GM23338 (cell line): ENCODE data around the gene ARHGAP4. TPM values are rescaled to one million over a fixed set of nuclear protein-coding genes. Genes with fewer than 3 reads are reported as not detected.

Experiments used
- ATAC-seq: fragments of 200-7000 bp; cut with Tn5 transposase; 3 replicates; pipeline ENCODE4 v1.9.1; 2020
- DNase-seq: peaks from one replicate; pipeline ENCODE4 v3.0.0-alpha.2; 2015; ENCODE audit warnings: low spot score
- H2AFZ ChIP-seq: fragments of 200-600 bp; sonication (generic); 2 replicates; pipeline ENCODE4 v1.8.0; 2016; ENCODE audit warnings: antibody characterized with exemption, mild to moderate bottlenecking, moderate library complexity
- H3F3A ChIP-seq: fragments of 200-600 bp; sonication (generic); replicated peaks from 2 replicates; pipeline ENCODE4 v1.8.0; 2017; ENCODE audit warnings: antibody characterized with exemption, mixed run types, low read depth
- H3K27ac ChIP-seq: fragments of 200-600 bp; sonication (generic); 2 replicates; pipeline ENCODE4 v1.6.1; 2016; ENCODE audit warnings: low read depth
- H3K27me3 ChIP-seq: fragments of 200-600 bp; sonication (generic); 2 replicates; pipeline ENCODE4 v1.8.0; 2016; ENCODE audit warnings: mild to moderate bottlenecking, mixed run types, moderate library complexity; ENCODE audit not compliant: insufficient read depth
- H3K36me3 ChIP-seq: fragments of 200-600 bp; sonication (generic); 2 replicates; pipeline ENCODE4 v1.8.0; 2016; ENCODE audit warnings: mild to moderate bottlenecking; ENCODE audit not compliant: insufficient read depth
- H3K4me1 ChIP-seq: fragments of 200-600 bp; sonication (generic); 2 replicates; pipeline ENCODE4 v1.8.0; 2016; ENCODE audit warnings: mild to moderate bottlenecking, moderate library complexity; ENCODE audit not compliant: insufficient read depth
- H3K4me2 ChIP-seq: fragments of 200-600 bp; sonication (generic); 2 replicates; pipeline ENCODE4 v1.7.1; 2017; ENCODE audit warnings: mixed run types
- H3K4me3 ChIP-seq: fragments of 200-600 bp; sonication (generic); 2 replicates; pipeline ENCODE4 v1.6.1; 2016; ENCODE audit warnings: mixed run types
- H3K79me2 ChIP-seq: fragments of 200-600 bp; sonication (generic); replicated peaks from 2 replicates; pipeline ENCODE4 v1.8.0; 2017; ENCODE audit warnings: mild to moderate bottlenecking; ENCODE audit not compliant: insufficient read depth
- H3K9me2 ChIP-seq: fragments of 200-600 bp; sonication (generic); 2 replicates; pipeline ENCODE4 v1.8.0; 2017; ENCODE audit not compliant: insufficient read depth
- H4K20me1 ChIP-seq: fragments of 200-600 bp; sonication (generic); replicated peaks from 2 replicates; pipeline ENCODE4 v1.8.0; 2017; ENCODE audit warnings: mild to moderate bottlenecking; ENCODE audit not compliant: insufficient read depth
- H3K27ac Mint-ChIP-seq: 2 replicates; pipeline ENCODE4 v1.8.0; 2020; ENCODE audit warnings: inconsistent platforms, mild to moderate bottlenecking, moderate library complexity, mixed read lengths
- H3K27me3 Mint-ChIP-seq: 3 replicates; pipeline ENCODE4 v1.8.0; 2022; ENCODE audit warnings: low read depth, mild to moderate bottlenecking, moderate library complexity, mixed read lengths, inconsistent platforms; ENCODE audit not compliant: insufficient read depth, poor library complexity
- H3K36me3 Mint-ChIP-seq: 3 replicates; pipeline ENCODE4 v1.8.0; 2021; ENCODE audit warnings: low read depth, mild to moderate bottlenecking, inconsistent platforms, moderate library complexity, mixed read lengths
- H3K4me1 Mint-ChIP-seq: 3 replicates; pipeline ENCODE4 v1.8.0; 2020; ENCODE audit warnings: mild to moderate bottlenecking, inconsistent platforms, mixed read lengths
- H3K4me3 Mint-ChIP-seq: 3 replicates; pipeline ENCODE4 v1.8.0; 2021; ENCODE audit warnings: moderate library complexity, mild to moderate bottlenecking, inconsistent platforms, mixed read lengths
- H3K9me3 Mint-ChIP-seq: 3 replicates; pipeline ENCODE4 v1.8.0; 2020; ENCODE audit warnings: moderate library complexity, mild to moderate bottlenecking, inconsistent platforms, mixed read lengths
- CREB1 ChIP-seq: fragments of 250-450 bp; sonication (Bioruptor Pico); IDR thresholded peaks from 2 replicates; pipeline ENCODE4 v1.5.0; 2020; ENCODE audit warnings: low read depth, mild to moderate bottlenecking, moderate library complexity
- EZH2 ChIP-seq: fragments of 200-600 bp; sonication (generic); IDR thresholded peaks from one replicate; pipeline ENCODE4 v1.8.0; 2017; ENCODE audit warnings: antibody characterized with exemption, mild to moderate bottlenecking, low read depth; ENCODE audit not compliant: unreplicated experiment
- EZH2phosphoT487 ChIP-seq: fragments of 200-600 bp; sonication (generic); IDR thresholded peaks from one replicate; pipeline ENCODE4 v1.8.1; 2018; ENCODE audit warnings: antibody characterized with exemption; ENCODE audit not compliant: unreplicated experiment
- JUNB ChIP-seq: IDR thresholded peaks from one replicate; pipeline ENCODE4 v1.6.1; 2016; ENCODE audit warnings: antibody characterized with exemption; ENCODE audit not compliant: unreplicated experiment
- NANOG ChIP-seq: IDR thresholded peaks from 2 replicates; pipeline ENCODE4 v1.6.1; 2016; ENCODE audit warnings: antibody characterized with exemption, borderline replicate concordance
- POLR2AphosphoS5 ChIP-seq: IDR thresholded peaks from 2 replicates; pipeline ENCODE4 v1.6.1; 2016; ENCODE audit warnings: antibody characterized with exemption, low read depth
- STAT1 ChIP-seq: IDR thresholded peaks from one replicate; pipeline ENCODE4 v1.6.1; 2016; ENCODE audit warnings: antibody characterized with exemption; ENCODE audit not compliant: unreplicated experiment
- ZNF114 ChIP-seq: fragments of 250-450 bp; sonication (Bioruptor Pico); IDR thresholded peaks from 2 replicates; pipeline ENCODE4 v1.5.0; 2020; ENCODE audit warnings: mild to moderate bottlenecking, moderate library complexity
- ZNF331 ChIP-seq: fragments of 250-450 bp; sonication (Bioruptor Pico); IDR thresholded peaks from 2 replicates; pipeline ENCODE4 v1.5.0; 2020; ENCODE audit warnings: low read depth, mild to moderate bottlenecking, moderate library complexity
- polyA plus RNA-seq: library from polyadenylated mRNA; unstranded; fragments of >200 nt; fragmentation: Nextera tagmentation; extraction: Ambion mirVana; gene quantifications from 2 replicates; pipeline ENCODE4 v1.2.1, GENCODE V29; 2016
- total RNA-seq: library from RNA; depleted of rRNA; stranded (reverse); fragments of >200 nt; shearing (Covaris generic); gene quantifications from 2 replicates; pipeline ENCODE4 v1.2.3, GENCODE V29; 2014
- TF ChIP-seq, protein P1 (sequence below): IDR thresholded peaks from one replicate; pipeline ENCODE4 v1.6.1; 2018; ENCODE audit warnings: antibody characterized with exemption; ENCODE audit not compliant: unreplicated experiment
- TF ChIP-seq, protein P2 (sequence below): IDR thresholded peaks from 2 replicates; pipeline ENCODE4 v1.6.1; 2016; ENCODE audit warnings: antibody characterized with exemption
- TF ChIP-seq, protein P3 (sequence below): fragments of 250-450 bp; sonication (Bioruptor Pico); IDR thresholded peaks from 2 replicates; pipeline ENCODE4 v1.5.0; 2020; ENCODE audit warnings: mild to moderate bottlenecking, moderate library complexity

ARHGAP4 gene
- total and polyA plus RNA-seq, 2 experiments from 2014 or later, result 21.5 to 59.5 TPM

DNA sequence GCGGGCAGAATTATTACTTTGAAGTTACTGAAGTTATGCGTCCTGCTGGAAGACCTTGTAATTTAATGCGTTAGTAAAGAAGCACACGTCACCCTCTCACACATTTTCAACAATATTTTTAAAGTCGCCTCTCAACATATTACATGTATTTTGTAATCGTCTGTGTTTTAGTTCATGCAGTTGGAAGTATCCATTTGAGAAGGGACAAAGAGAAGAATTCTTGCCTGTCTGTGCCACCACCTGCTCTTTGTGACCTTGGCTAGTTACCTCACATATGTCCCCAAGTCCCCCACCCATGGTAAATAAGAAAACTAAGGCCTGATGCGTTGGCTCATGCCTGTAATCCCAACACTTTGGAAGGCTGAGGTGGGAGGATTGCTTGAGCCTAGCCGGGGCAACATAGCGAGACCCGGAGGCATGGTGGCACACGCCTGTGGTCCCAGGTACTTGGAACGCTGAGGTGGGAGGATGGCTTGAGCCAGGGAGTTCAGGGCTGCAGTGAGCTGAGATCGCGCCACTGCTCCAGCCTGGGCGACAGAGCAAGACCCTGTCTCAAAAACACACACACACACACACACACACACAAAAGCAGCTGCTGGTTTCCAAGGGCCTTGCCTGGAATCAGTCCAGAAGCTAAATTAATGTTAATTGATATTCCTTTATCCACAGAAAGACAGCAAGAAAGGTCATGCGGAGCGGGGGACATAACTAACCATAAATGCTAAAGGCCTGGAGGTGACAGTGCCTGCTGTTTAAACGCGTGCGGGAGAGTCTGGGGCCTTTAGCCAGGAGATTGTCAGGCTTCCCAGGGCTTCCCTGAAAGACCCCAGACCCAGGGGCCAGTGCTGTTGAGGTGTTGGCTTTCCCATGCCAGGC is 47.3 kb upstream of the ARHGAP4 start:
- peak overlapping the region; percentile 99 for H3K27ac Mint-ChIP-seq
- Histone ChIP-seq H3K4me1 (peaks cover 4% of the 10 kb centered on the region), H3K4me3 (peak overlapping the region; percentile 73), H4K20me1 (peaks cover 3% of the 10 kb centered on the region; the same call in 1 of the 2 replicates), H3K27me3 (no peaks in the 10 kb centered on the region), H3K27ac (peak overlapping the region; percentile 97), H3K9me2 (no peaks in the 10 kb centered on the region), H3K36me3 (no peaks in the 10 kb centered on the region), H3K79me2 (peaks cover 22% of the 10 kb centered on the region), H3F3A (0 out of 2 replicates have a peak, but pooled peaks cover 4% of the 10 kb centered on the region), H3K4me2 (peak overlapping the region; percentile 88), H2AFZ (no peak overlapping the region)
- no peak for DNase-seq
- no peaks in the 10 kb centered on the region; the same call in 2 of the 3 replicates for H3K9me3 Mint-ChIP-seq
- peak overlapping the region; percentile 88 for H3K4me3 Mint-ChIP-seq
- H3K36me3 Mint-ChIP-seq, result peaks cover 4% of the 10 kb centered on the region; the same call in 2 of the 3 replicates
- TF ChIP-seq CREB1 (CRISPR knock-in tag), result no peak
- TF ChIP-seq, protein P1, sequence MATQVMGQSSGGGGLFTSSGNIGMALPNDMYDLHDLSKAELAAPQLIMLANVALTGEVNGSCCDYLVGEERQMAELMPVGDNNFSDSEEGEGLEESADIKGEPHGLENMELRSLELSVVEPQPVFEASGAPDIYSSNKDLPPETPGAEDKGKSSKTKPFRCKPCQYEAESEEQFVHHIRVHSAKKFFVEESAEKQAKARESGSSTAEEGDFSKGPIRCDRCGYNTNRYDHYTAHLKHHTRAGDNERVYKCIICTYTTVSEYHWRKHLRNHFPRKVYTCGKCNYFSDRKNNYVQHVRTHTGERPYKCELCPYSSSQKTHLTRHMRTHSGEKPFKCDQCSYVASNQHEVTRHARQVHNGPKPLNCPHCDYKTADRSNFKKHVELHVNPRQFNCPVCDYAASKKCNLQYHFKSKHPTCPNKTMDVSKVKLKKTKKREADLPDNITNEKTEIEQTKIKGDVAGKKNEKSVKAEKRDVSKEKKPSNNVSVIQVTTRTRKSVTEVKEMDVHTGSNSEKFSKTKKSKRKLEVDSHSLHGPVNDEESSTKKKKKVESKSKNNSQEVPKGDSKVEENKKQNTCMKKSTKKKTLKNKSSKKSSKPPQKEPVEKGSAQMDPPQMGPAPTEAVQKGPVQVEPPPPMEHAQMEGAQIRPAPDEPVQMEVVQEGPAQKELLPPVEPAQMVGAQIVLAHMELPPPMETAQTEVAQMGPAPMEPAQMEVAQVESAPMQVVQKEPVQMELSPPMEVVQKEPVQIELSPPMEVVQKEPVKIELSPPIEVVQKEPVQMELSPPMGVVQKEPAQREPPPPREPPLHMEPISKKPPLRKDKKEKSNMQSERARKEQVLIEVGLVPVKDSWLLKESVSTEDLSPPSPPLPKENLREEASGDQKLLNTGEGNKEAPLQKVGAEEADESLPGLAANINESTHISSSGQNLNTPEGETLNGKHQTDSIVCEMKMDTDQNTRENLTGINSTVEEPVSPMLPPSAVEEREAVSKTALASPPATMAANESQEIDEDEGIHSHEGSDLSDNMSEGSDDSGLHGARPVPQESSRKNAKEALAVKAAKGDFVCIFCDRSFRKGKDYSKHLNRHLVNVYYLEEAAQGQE, result no peak
- no peak for TF ChIP-seq EZH2phosphoT487
- TF ChIP-seq NANOG, result no peak
- no peak for TF ChIP-seq ZNF331 (CRISPR knock-in tag)
- no peak for TF ChIP-seq EZH2
- no peak for TF ChIP-seq JUNB
- TF ChIP-seq, protein P2, sequence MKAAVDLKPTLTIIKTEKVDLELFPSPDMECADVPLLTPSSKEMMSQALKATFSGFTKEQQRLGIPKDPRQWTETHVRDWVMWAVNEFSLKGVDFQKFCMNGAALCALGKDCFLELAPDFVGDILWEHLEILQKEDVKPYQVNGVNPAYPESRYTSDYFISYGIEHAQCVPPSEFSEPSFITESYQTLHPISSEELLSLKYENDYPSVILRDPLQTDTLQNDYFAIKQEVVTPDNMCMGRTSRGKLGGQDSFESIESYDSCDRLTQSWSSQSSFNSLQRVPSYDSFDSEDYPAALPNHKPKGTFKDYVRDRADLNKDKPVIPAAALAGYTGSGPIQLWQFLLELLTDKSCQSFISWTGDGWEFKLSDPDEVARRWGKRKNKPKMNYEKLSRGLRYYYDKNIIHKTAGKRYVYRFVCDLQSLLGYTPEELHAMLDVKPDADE, result no peak
- TF ChIP-seq STAT1, result no peak
- TF ChIP-seq, protein P3, sequence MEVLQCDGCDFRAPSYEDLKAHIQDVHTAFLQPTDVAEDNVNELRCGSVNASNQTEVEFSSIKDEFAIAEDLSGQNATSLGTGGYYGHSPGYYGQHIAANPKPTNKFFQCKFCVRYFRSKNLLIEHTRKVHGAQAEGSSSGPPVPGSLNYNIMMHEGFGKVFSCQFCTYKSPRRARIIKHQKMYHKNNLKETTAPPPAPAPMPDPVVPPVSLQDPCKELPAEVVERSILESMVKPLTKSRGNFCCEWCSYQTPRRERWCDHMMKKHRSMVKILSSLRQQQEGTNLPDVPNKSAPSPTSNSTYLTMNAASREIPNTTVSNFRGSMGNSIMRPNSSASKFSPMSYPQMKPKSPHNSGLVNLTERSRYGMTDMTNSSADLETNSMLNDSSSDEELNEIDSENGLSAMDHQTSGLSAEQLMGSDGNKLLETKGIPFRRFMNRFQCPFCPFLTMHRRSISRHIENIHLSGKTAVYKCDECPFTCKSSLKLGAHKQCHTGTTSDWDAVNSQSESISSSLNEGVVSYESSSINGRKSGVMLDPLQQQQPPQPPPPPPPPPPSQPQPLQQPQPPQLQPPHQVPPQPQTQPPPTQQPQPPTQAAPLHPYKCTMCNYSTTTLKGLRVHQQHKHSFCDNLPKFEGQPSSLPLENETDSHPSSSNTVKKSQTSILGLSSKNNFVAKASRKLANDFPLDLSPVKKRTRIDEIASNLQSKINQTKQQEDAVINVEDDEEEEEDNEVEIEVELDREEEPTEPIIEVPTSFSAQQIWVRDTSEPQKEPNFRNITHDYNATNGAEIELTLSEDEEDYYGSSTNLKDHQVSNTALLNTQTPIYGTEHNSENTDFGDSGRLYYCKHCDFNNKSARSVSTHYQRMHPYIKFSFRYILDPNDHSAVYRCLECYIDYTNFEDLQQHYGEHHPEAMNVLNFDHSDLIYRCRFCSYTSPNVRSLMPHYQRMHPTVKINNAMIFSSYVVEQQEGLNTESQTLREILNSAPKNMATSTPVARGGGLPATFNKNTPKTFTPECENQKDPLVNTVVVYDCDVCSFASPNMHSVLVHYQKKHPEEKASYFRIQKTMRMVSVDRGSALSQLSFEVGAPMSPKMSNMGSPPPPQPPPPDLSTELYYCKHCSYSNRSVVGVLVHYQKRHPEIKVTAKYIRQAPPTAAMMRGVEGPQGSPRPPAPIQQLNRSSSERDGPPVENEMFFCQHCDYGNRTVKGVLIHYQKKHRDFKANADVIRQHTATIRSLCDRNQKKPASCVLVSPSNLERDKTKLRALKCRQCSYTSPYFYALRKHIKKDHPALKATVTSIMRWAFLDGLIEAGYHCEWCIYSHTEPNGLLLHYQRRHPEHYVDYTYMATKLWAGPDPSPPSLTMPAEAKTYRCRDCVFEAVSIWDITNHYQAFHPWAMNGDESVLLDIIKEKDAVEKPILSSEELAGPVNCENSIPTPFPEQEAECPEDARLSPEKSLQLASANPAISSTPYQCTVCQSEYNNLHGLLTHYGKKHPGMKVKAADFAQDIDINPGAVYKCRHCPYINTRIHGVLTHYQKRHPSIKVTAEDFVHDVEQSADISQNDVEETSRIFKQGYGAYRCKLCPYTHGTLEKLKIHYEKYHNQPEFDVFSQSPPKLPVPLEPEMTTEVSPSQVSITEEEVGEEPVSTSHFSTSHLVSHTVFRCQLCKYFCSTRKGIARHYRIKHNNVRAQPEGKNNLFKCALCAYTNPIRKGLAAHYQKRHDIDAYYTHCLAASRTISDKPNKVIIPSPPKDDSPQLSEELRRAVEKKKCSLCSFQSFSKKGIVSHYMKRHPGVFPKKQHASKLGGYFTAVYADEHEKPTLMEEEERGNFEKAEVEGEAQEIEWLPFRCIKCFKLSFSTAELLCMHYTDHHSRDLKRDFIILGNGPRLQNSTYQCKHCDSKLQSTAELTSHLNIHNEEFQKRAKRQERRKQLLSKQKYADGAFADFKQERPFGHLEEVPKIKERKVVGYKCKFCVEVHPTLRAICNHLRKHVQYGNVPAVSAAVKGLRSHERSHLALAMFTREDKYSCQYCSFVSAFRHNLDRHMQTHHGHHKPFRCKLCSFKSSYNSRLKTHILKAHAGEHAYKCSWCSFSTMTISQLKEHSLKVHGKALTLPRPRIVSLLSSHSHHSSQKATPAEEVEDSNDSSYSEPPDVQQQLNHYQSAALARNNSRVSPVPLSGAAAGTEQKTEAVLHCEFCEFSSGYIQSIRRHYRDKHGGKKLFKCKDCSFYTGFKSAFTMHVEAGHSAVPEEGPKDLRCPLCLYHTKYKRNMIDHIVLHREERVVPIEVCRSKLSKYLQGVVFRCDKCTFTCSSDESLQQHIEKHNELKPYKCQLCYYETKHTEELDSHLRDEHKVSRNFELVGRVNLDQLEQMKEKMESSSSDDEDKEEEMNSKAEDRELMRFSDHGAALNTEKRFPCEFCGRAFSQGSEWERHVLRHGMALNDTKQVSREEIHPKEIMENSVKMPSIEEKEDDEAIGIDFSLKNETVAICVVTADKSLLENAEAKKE (CRISPR knock-in tag), result no peak
- TF ChIP-seq POLR2AphosphoS5, result no peak
- no peak for TF ChIP-seq ZNF114 (CRISPR knock-in tag)
- H3K4me1 Mint-ChIP-seq, result peaks cover 16% of the 10 kb centered on the region; the same call in 2 of the 3 replicates
- H3K27me3 Mint-ChIP-seq, result peaks cover 2% of the 10 kb centered on the region
- ATAC-seq, result no peak
